GM23338 (cell line): ENCODE data around the gene INPP4A.

Experiments used
- EZH2phosphoT487 ChIP-seq: fragments of 200-600 bp; sonication (generic); IDR thresholded peaks from one replicate; pipeline ENCODE4 v1.8.1; 2018; ENCODE audit warnings: antibody characterized with exemption; ENCODE audit not compliant: unreplicated experiment
- TF ChIP-seq, protein P1 (sequence below), 2 experiments: fragments of 200-600 bp in 1 of 2; sonication (generic) in 1 of 2; conservative IDR thresholded peaks; 2 replicates each; pipeline versions ENCODE4 v1.5.1 to v1.6.1; 2016 to 2017; ENCODE audit warnings: antibody characterized with exemption in 2 of 2, low read depth in 2 of 2, mild to moderate bottlenecking in 2 of 2, moderate library complexity in 1 of 2

DNA sequence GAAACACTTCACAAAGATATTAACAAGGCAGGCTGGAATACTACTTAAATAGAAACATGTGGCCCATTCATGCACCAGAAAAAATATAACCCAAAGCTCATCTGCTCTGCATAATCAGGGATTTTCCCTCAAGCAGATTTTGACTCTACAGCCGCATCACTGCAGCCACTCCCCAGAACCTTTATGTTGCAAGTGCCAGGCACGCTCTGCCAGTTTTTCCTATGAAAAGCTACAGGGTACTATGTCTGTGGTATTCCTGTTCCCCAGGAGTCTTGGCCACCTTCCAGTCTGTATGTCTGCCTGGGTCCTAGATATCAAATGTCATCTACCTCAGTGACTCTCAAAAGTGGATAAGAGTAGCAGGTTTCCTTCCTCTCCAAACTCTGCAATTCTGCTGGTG, 159.9 kb downstream of the INPP4A start:
- TF ChIP-seq, protein P1, sequence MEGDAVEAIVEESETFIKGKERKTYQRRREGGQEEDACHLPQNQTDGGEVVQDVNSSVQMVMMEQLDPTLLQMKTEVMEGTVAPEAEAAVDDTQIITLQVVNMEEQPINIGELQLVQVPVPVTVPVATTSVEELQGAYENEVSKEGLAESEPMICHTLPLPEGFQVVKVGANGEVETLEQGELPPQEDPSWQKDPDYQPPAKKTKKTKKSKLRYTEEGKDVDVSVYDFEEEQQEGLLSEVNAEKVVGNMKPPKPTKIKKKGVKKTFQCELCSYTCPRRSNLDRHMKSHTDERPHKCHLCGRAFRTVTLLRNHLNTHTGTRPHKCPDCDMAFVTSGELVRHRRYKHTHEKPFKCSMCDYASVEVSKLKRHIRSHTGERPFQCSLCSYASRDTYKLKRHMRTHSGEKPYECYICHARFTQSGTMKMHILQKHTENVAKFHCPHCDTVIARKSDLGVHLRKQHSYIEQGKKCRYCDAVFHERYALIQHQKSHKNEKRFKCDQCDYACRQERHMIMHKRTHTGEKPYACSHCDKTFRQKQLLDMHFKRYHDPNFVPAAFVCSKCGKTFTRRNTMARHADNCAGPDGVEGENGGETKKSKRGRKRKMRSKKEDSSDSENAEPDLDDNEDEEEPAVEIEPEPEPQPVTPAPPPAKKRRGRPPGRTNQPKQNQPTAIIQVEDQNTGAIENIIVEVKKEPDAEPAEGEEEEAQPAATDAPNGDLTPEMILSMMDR (conservative IDR thresholded peaks at IDR 0.05; ENCODE audit: low read depth in 2 of 2), result no peak
- TF ChIP-seq EZH2phosphoT487, result no peak
